CD14-positive monocyte (primary cell): ENCODE measurements around the gene MMGT1. TPM values are rescaled to one million over a fixed set of nuclear protein-coding genes. Genes with fewer than 3 reads are reported as not detected.

Experiments used
- DNase-seq, 3 donors: peaks; one replicate each; pipeline ENCODE4 v3.0.0-alpha.2; 2011 to 2022
- H2AFZ ChIP-seq: 2 replicates; pipeline ENCODE4 v1.6.0; 2012; ENCODE audit warnings: mild to moderate bottlenecking, low read depth, low read length, inconsistent platforms; ENCODE audit not compliant: insufficient read depth, poor library complexity, severe bottlenecking
- H3K27ac ChIP-seq, 2 donors: 1 replicate in 1 of 2; 2 replicates in 1 of 2; pipeline ENCODE4 v1.5.1; 2012 to 2013; ENCODE audit warnings: low read length in 2 of 2, control low read depth in 1 of 2, inconsistent platforms in 1 of 2, low read depth in 1 of 2, mild to moderate bottlenecking in 1 of 2
- H3K27me3 ChIP-seq, 2 donors: one replicate each; pipeline versions ENCODE4 v1.6.0 to v1.6.1; 2011 to 2013; ENCODE audit warnings: low read length in 2 of 2; ENCODE audit not compliant: control insufficient read depth in 2 of 2, insufficient read depth in 2 of 2
- H3K36me3 ChIP-seq, 2 donors: replicated peaks in 1 of 2; 1 replicate in 1 of 2; 2 replicates in 1 of 2; pipeline versions ENCODE4 v1.5.1 to v1.6.1; 2012 to 2013; ENCODE audit warnings: low read length in 2 of 2, control low read depth in 1 of 2, inconsistent platforms in 1 of 2, mild to moderate bottlenecking in 1 of 2; ENCODE audit not compliant: insufficient read depth in 2 of 2, control insufficient read depth in 1 of 2
- H3K4me1 ChIP-seq, 2 donors: 1 replicate in 1 of 2; 2 replicates in 1 of 2; pipeline versions ENCODE4 v1.5.1 to v1.6.1; 2012 to 2013; ENCODE audit warnings: low read length in 2 of 2, control low read depth in 1 of 2, inconsistent platforms in 1 of 2, mild to moderate bottlenecking in 1 of 2, moderate library complexity in 1 of 2; ENCODE audit not compliant: insufficient read depth in 2 of 2, control insufficient read depth in 1 of 2
- H3K4me2 ChIP-seq: replicated peaks from 2 replicates; pipeline ENCODE3; 2012; ENCODE audit warnings: low read length, moderate library complexity, mild to moderate bottlenecking; ENCODE audit not compliant: poor library complexity, severe bottlenecking; ENCODE audit errors: extremely low read depth
- H3K4me3 ChIP-seq, 3 experiments: fragments of 200-600 bp in 1 of 3; sonication (generic) in 1 of 3; replicated peaks in 1 of 3; 1 replicate in 2 of 3; 2 replicates in 1 of 3; pipeline ENCODE4 v1.5.1; 2011 to 2013; ENCODE audit warnings: low read length in 3 of 3, mild to moderate bottlenecking in 3 of 3, control low read depth in 2 of 3, low read depth in 2 of 3, inconsistent platforms in 1 of 3, moderate library complexity in 1 of 3
- H3K79me2 ChIP-seq: 2 replicates; pipeline ENCODE4 v1.6.0; 2012; ENCODE audit warnings: mild to moderate bottlenecking, control low read depth, inconsistent platforms, low read length, moderate library complexity; ENCODE audit not compliant: insufficient read depth
- H3K9ac ChIP-seq: 2 replicates; pipeline ENCODE4 v1.6.0; 2017; ENCODE audit warnings: low read length, mild to moderate bottlenecking; ENCODE audit not compliant: insufficient read depth, poor library complexity, severe bottlenecking
- H3K9me3 ChIP-seq, 2 donors: replicated peaks in 1 of 2; 1 replicate in 1 of 2; 2 replicates in 1 of 2; pipeline versions ENCODE4 v1.5.1 to v1.6.1; 2012 to 2013; ENCODE audit warnings: low read length in 2 of 2, control low read depth in 1 of 2; ENCODE audit not compliant: control insufficient read depth in 1 of 2, insufficient read depth in 1 of 2
- H4K20me1 ChIP-seq: 2 replicates; pipeline ENCODE4 v1.6.0; 2012; ENCODE audit warnings: mild to moderate bottlenecking, low read length, control low read depth, moderate library complexity; ENCODE audit not compliant: insufficient read depth
- H3K27ac Mint-ChIP-seq, 7 donors: one replicate each; pipeline ENCODE4 v1.8.0; 2020; ENCODE audit warnings: mild to moderate bottlenecking in 7 of 7, mixed read lengths in 7 of 7, moderate library complexity in 6 of 7, inconsistent platforms in 2 of 7
- H3K27me3 Mint-ChIP-seq, 3 donors: one replicate each; pipeline ENCODE4 v1.8.0; 2021 to 2022; ENCODE audit warnings: low read depth in 3 of 3, mild to moderate bottlenecking in 3 of 3, mixed read lengths in 3 of 3, moderate library complexity in 3 of 3, inconsistent platforms in 1 of 3
- H3K36me3 Mint-ChIP-seq, 2 donors: one replicate each; pipeline ENCODE4 v1.8.0; 2020; ENCODE audit warnings: mixed read lengths in 2 of 2, inconsistent platforms in 1 of 2, mild to moderate bottlenecking in 1 of 2
- H3K4me1 Mint-ChIP-seq: one replicate; pipeline ENCODE4 v1.8.0; 2020; ENCODE audit warnings: mild to moderate bottlenecking, mixed read lengths
- H3K4me3 Mint-ChIP-seq, 2 donors: one replicate each; pipeline ENCODE4 v1.8.0; 2020; ENCODE audit warnings: mild to moderate bottlenecking in 2 of 2, mixed read lengths in 2 of 2, moderate library complexity in 1 of 2
- H3K9me3 Mint-ChIP-seq, 7 donors: one replicate each; pipeline ENCODE4 v1.8.0; 2020 to 2022; ENCODE audit warnings: mixed read lengths in 7 of 7, mild to moderate bottlenecking in 6 of 7, moderate library complexity in 6 of 7, inconsistent platforms in 2 of 7
- WGBS: methylation state at CpG from one replicate; pipeline ENCODE4 v1.1.5; 2013; ENCODE audit warnings: missing lambda C conversion rate; ENCODE audit not compliant: insufficient coverage; 5-methylcytosine and 5-hydroxymethylcytosine counted together
- intact Hi-C, 2 donors: fragments of 100-400 bp; cut with micrococcal nuclease; formaldehyde crosslinking; loops; one replicate each; pipeline versions ENCODE4 v1.15.0 to v1.15.1; 2023
- polyA plus RNA-seq, 3 donors: library from polyadenylated mRNA; depleted of rRNA in 1 of 3; unstranded in 2 of 3; stranded (reverse) in 1 of 3; fragments of 300-500 nt in 2 of 3; fragments of >200 nt in 1 of 3; fragmentation: Illumina TruSeq in 2 of 3; gene quantifications; 1 replicate in 2 of 3; 2 replicates in 1 of 3; pipeline ENCODE4 v1.2.3, GENCODE V29; 2012 to 2021
- TF ChIP-seq, protein P1 (sequence below): fragments of 200-600 bp; IDR thresholded peaks from one replicate; pipeline ENCODE4 v1.8.0; 2022; ENCODE audit warnings: antibody characterized with exemption, mild to moderate bottlenecking

MMGT1 gene
- polyA plus RNA-seq, 3 donors: 11.7 to 14.2 (median 11.8) TPM

DNA sequence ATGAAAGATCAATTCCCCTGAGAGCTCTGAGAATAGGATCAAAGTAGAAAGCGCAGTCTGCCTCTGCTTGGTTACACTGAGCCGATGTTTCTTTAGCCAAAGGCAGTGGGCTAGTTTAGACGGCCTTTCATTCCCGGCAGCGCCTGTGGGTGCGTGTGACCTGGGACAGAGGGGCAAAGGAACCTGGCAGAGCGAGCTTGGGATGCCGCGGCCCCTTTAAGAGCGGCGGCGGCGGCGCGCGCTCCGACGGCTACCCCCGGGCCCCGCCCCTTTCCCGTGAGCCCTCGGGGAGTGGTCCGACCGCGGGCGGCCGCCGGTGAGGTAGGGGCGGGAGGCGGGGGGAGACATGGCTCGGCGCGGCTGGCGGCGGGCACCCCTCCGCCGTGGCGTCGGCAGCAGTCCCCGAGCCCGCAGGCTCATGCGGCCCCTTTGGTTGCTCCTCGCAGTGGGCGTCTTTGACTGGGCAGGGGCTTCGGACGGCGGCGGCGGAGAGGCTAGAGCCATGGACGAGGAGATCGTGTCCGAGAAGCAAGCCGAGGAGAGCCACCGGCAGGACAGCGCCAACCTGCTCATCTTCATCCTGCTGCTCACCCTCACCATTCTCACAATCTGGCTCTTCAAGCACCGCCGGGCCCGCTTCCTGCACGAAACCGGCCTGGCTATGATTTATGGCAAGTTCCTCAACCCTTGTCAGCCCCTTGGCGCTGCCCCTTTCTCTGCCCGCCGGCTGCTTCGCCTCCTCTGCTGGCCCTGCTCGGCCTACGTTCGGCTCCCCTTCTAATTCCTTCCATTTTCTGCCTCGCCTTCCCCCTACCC lies 11.6 kb upstream of the MMGT1 start, which contains the start of gene SLC9A6:
Gene SLC9A6 (plus strand): TSS at position 279 of the 816 bp plus-strand sequence. CDS start 224 bp downstream, at position 503.
- Histone ChIP-seq H3K4me3 (peak within 1 kb of the TSS; percentile 75 to 90 (median 89)), H3K4me1 (peaks cover 49 to 53% of the 10 kb centered on the region in 2 donors), H3K27ac (peak within 1 kb of the TSS; percentile 50 to 70), H3K9ac (peak within 1 kb of the TSS; percentile 69), H2AFZ (peak within 1 kb of the TSS; percentile 69), H3K27me3 (no peaks in the 10 kb centered on the region), H3K4me2 (peak within 1 kb of the TSS; percentile 77), H3K36me3 (no peaks in the 10 kb centered on the region), H3K79me2 (peaks cover 35% of the 10 kb centered on the region), H3K9me3 (no peaks in the 10 kb centered on the region), H4K20me1 (no peaks in the 10 kb centered on the region)
- peak within 1 kb of the TSS; percentile 92 to 93 for H3K4me3 Mint-ChIP-seq
- TF ChIP-seq, protein P1, sequence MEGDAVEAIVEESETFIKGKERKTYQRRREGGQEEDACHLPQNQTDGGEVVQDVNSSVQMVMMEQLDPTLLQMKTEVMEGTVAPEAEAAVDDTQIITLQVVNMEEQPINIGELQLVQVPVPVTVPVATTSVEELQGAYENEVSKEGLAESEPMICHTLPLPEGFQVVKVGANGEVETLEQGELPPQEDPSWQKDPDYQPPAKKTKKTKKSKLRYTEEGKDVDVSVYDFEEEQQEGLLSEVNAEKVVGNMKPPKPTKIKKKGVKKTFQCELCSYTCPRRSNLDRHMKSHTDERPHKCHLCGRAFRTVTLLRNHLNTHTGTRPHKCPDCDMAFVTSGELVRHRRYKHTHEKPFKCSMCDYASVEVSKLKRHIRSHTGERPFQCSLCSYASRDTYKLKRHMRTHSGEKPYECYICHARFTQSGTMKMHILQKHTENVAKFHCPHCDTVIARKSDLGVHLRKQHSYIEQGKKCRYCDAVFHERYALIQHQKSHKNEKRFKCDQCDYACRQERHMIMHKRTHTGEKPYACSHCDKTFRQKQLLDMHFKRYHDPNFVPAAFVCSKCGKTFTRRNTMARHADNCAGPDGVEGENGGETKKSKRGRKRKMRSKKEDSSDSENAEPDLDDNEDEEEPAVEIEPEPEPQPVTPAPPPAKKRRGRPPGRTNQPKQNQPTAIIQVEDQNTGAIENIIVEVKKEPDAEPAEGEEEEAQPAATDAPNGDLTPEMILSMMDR: no peak
- H3K27ac Mint-ChIP-seq: peak within 1 kb of the TSS; percentile 68 to 90 (median 81)
- peaks cover 59% of the 10 kb centered on the region for H3K4me1 Mint-ChIP-seq
- WGBS: 2% methylated on average over 32 of the region's 68 CpGs
- no peaks in the 10 kb centered on the region for H3K36me3 Mint-ChIP-seq
- DNase-seq: peak; percentile 23 to 33 (median 31)
- intact Hi-C loops: no loop called here
- peaks cover 0 to 4% (median 1%) of the 10 kb centered on the region in 7 donors for H3K9me3 Mint-ChIP-seq
- peaks cover 0 to 7% (median 2%) of the 10 kb centered on the region in 3 donors for H3K27me3 Mint-ChIP-seq

DNA sequence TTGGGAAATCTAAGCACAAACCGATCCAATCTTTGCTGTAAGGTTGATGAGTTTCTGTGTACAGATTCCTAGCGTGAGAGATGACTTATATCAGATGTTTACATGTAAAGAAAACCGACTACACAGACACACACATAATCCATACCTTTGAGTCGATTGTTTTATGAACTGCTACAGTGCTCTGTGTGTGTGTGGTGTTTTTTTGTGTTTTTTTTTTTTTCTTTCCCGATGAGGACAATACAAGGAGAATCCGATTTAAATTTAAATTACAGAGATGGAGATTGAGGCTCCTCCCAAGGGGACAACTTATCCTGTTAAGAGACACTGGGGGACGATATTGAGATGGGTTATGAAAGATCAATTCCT lies 11.0 kb upstream of the MMGT1 start:
- peak overlapping the region; percentile 69 for H3K9ac ChIP-seq
- H3K27ac ChIP-seq: peak overlapping the region in 1 of 2 donors; percentile 70
- TF ChIP-seq, protein P1: no peak
- Mint-ChIP-seq H3K27me3 (peaks cover 0 to 7% (median 2%) of the 10 kb centered on the region in 3 donors), H3K9me3 (peaks cover 0 to 4% (median 1%) of the 10 kb centered on the region in 7 donors), H3K36me3 (no peaks in the 10 kb centered on the region), H3K4me1 (peaks cover 59% of the 10 kb centered on the region), H3K4me3 (peak overlapping the region; percentile 86 to 92), H3K27ac (peak overlapping the region; percentile 33 to 90 (median 68))
- H3K4me2 ChIP-seq: peak overlapping the region; percentile 77
- no peaks in the 10 kb centered on the region for H3K27me3 ChIP-seq
- no peaks in the 10 kb centered on the region for H4K20me1 ChIP-seq
- H2AFZ ChIP-seq: peak overlapping the region; percentile 69
- DNase-seq: peak in 1 of 3 donors; percentile 4
- intact Hi-C loops: no loop called here
- H3K79me2 ChIP-seq: peaks cover 34% of the 10 kb centered on the region
- H3K4me1 ChIP-seq: peaks cover 49 to 53% of the 10 kb centered on the region in 2 donors
- peak overlapping the region; percentile 75 to 90 (median 89) for H3K4me3 ChIP-seq
- no CpG with 5 or more reads among the region's 7 CpGs for WGBS
- no peaks in the 10 kb centered on the region for H3K9me3 ChIP-seq
- no peaks in the 10 kb centered on the region for H3K36me3 ChIP-seq
